Trophoblast cell (in vitro differentiated cells and primary cell): ENCODE measurements around the gene PEF1.

Experiments used
- DNase-seq, 2 donors: peaks; one replicate each; pipeline ENCODE4 v3.0.0-alpha.2; 2016
- H2AFZ ChIP-seq: 2 replicates; pipeline ENCODE4 v1.6.1; 2013; ENCODE audit warnings: low read length, moderate library complexity, mild to moderate bottlenecking; ENCODE audit not compliant: insufficient read depth, poor library complexity
- H2AK5ac ChIP-seq: 2 replicates; pipeline ENCODE4 v1.6.1; 2013; ENCODE audit warnings: mild to moderate bottlenecking, low read length
- H2BK120ac ChIP-seq: 2 replicates; pipeline ENCODE4 v1.6.1; 2013; ENCODE audit warnings: low read length, mild to moderate bottlenecking, moderate library complexity; ENCODE audit not compliant: insufficient read depth, poor library complexity
- H2BK12ac ChIP-seq: 2 replicates; pipeline ENCODE4 v1.6.1; 2013; ENCODE audit warnings: mild to moderate bottlenecking, low read length, moderate library complexity
- H2BK5ac ChIP-seq: 2 replicates; pipeline ENCODE4 v1.6.1; 2013; ENCODE audit warnings: low read length, low read depth, moderate library complexity, mild to moderate bottlenecking; ENCODE audit not compliant: poor library complexity
- H3K14ac ChIP-seq: 2 replicates; pipeline ENCODE4 v1.6.1; 2013; ENCODE audit warnings: mild to moderate bottlenecking, low read length
- H3K18ac ChIP-seq: 2 replicates; pipeline ENCODE4 v1.6.1; 2013; ENCODE audit warnings: mild to moderate bottlenecking, low read length
- H3K23ac ChIP-seq: 2 replicates; pipeline ENCODE4 v1.6.1; 2013; ENCODE audit warnings: low read length
- H3K27ac ChIP-seq: 2 replicates; pipeline ENCODE4 v1.5.1; 2013; ENCODE audit warnings: low read depth, mild to moderate bottlenecking, inconsistent platforms, low read length, moderate library complexity
- H3K27me3 ChIP-seq: 2 replicates; pipeline ENCODE4 v1.6.1; 2013; ENCODE audit warnings: inconsistent platforms, mild to moderate bottlenecking, low read length, moderate library complexity; ENCODE audit not compliant: insufficient read depth
- H3K36me3 ChIP-seq, 2 experiments: 1 replicate in 1 of 2; 2 replicates in 1 of 2; pipeline ENCODE4 v1.6.1; 2013; ENCODE audit warnings: low read length in 2 of 2, mild to moderate bottlenecking in 2 of 2, moderate library complexity in 1 of 2; ENCODE audit not compliant: insufficient read depth in 2 of 2, control insufficient read depth in 1 of 2
- H3K4ac ChIP-seq: 2 replicates; pipeline ENCODE4 v1.6.1; 2013; ENCODE audit warnings: low read depth, mild to moderate bottlenecking, low read length, moderate library complexity
- H3K4me1 ChIP-seq, 2 experiments: 1 replicate in 1 of 2; 2 replicates in 1 of 2; pipeline ENCODE4 v1.6.1; 2013; ENCODE audit warnings: low read length in 2 of 2, mild to moderate bottlenecking in 2 of 2, moderate library complexity in 1 of 2; ENCODE audit not compliant: insufficient read depth in 2 of 2, control insufficient read depth in 1 of 2
- H3K4me2 ChIP-seq: 2 replicates; pipeline ENCODE4 v1.6.1; 2013; ENCODE audit warnings: inconsistent platforms, mild to moderate bottlenecking, low read length, moderate library complexity
- H3K4me3 ChIP-seq: 2 replicates; pipeline ENCODE4 v1.5.1; 2013; ENCODE audit warnings: mild to moderate bottlenecking, low read depth, low read length, inconsistent platforms
- H3K79me1 ChIP-seq: one replicate; pipeline ENCODE4 v1.6.1; 2013; ENCODE audit warnings: low read length
- H3K79me2 ChIP-seq: 2 replicates; pipeline ENCODE4 v1.6.1; 2013; ENCODE audit warnings: low read length, mild to moderate bottlenecking; ENCODE audit not compliant: control insufficient read depth, insufficient read depth, poor library complexity
- H3K9ac ChIP-seq: 2 replicates; pipeline ENCODE4 v1.6.1; 2013; ENCODE audit warnings: mild to moderate bottlenecking, low read length
- H3K9me3 ChIP-seq: 2 replicates; pipeline ENCODE4 v1.6.1; 2013; ENCODE audit warnings: low read depth, mild to moderate bottlenecking, control low read depth, inconsistent platforms, low read length; ENCODE audit not compliant: insufficient read depth
- H4K12ac ChIP-seq: 2 replicates; pipeline ENCODE4 v1.6.1; 2013; ENCODE audit warnings: low read depth, mild to moderate bottlenecking, low read length, moderate library complexity
- H4K8ac ChIP-seq: 2 replicates; pipeline ENCODE4 v1.6.1; 2013; ENCODE audit warnings: low read depth, mild to moderate bottlenecking, low read length, moderate library complexity
- H4K91ac ChIP-seq: one replicate; pipeline ENCODE4 v1.6.1; 2013; ENCODE audit warnings: low read depth, mild to moderate bottlenecking, low read length, moderate library complexity
- WGBS: extraction: QIAGEN DNeasy Blood & Tissue Kit; methylation state at CpG from one replicate; pipeline ENCODE4 v1.1.7; 2013; ENCODE audit warnings: missing lambda C conversion rate; ENCODE audit not compliant: insufficient read length, insufficient coverage; ENCODE audit errors: extremely low coverage; 5-methylcytosine and 5-hydroxymethylcytosine counted together

PEF1 gene

GRCh38 chr1:31687601-31688000 is 42.9 kb upstream of the PEF1 start:
- Histone ChIP-seq H2BK12ac (peak overlapping the region; percentile 29), H2BK120ac (no peak overlapping the region), H2BK5ac (no peak overlapping the region), H3K79me1 (peaks cover 52% of the 10 kb centered on the region), H3K4ac (peak overlapping the region; percentile 3), H3K9ac (no peak overlapping the region), H3K79me2 (peaks cover 8% of the 10 kb centered on the region), H3K14ac (no peak overlapping the region), H4K12ac (no peak overlapping the region), H3K4me1 (peaks cover 50 to 52% of the 10 kb centered on the region in 2 experiments), H3K27me3 (no peaks in the 10 kb centered on the region), H3K36me3 (peaks cover 44% of the 10 kb centered on the region in 2 experiments), H4K91ac (peak overlapping the region; percentile 10), H2AK5ac (peak overlapping the region; percentile 1), H4K8ac (no peak overlapping the region), H2AFZ (no peak overlapping the region), H3K4me3 (no peak overlapping the region), H3K23ac (no peak overlapping the region), H3K4me2 (no peak overlapping the region), H3K9me3 (no peaks in the 10 kb centered on the region), H3K27ac (no peak overlapping the region), H3K18ac (no peak overlapping the region)
- no CpG with 5 or more reads among the region's 8 CpGs for WGBS
- DNase-seq, result no peak

- Histone ChIP-seq H2BK5ac (peak overlapping the region; percentile 39), H4K12ac (no peak overlapping the region), H3K79me2 (peaks cover 5% of the 10 kb centered on the region), H3K23ac (no peak overlapping the region), H4K8ac (peak overlapping the region; percentile 23), H3K4me2 (no peak overlapping the region), H3K36me3 (peaks cover 50 to 59% of the 10 kb centered on the region in 2 experiments), H3K9ac (no peak overlapping the region), H4K91ac (peak overlapping the region; percentile 75), H3K14ac (peak overlapping the region; percentile 5), H3K4me1 (peaks cover 35 to 38% of the 10 kb centered on the region in 2 experiments), H3K27me3 (no peaks in the 10 kb centered on the region), H3K4me3 (no peak overlapping the region), H2AK5ac (peak overlapping the region; percentile 12), H3K9me3 (no peaks in the 10 kb centered on the region), H3K79me1 (peaks cover 40% of the 10 kb centered on the region), H2BK12ac (peak overlapping the region; percentile 78), H3K4ac (peak overlapping the region; percentile 5), H3K27ac (peak overlapping the region; percentile 58), H2BK120ac (peak overlapping the region; percentile 50), H2AFZ (no peak overlapping the region), H3K18ac (peak overlapping the region; percentile 17)
- WGBS, result no CpG with 5 or more reads among the region's 8 CpGs
- no peak for DNase-seq
These were observed 41.1 kb upstream of the PEF1 start for GRCh38 chr1:31685795-31686194.

- Histone ChIP-seq H2BK120ac (no peak overlapping the region), H3K4me3 (no peak overlapping the region), H4K8ac (no peak overlapping the region), H3K9me3 (no peaks in the 10 kb centered on the region), H4K12ac (no peak overlapping the region), H3K4ac (no peak overlapping the region), H3K9ac (no peak overlapping the region), H3K4me1 (peaks cover 19 to 21% of the 10 kb centered on the region in 2 experiments), H3K36me3 (peaks cover 58 to 71% of the 10 kb centered on the region in 2 experiments), H2BK5ac (no peak overlapping the region), H3K27ac (no peak overlapping the region), H3K23ac (no peak overlapping the region), H2BK12ac (peak overlapping the region; percentile 16), H3K4me2 (no peak overlapping the region), H3K14ac (peak overlapping the region; percentile 28), H3K79me1 (peaks cover 23% of the 10 kb centered on the region), H2AFZ (no peak overlapping the region), H3K18ac (peak overlapping the region; percentile 1), H3K79me2 (no peaks in the 10 kb centered on the region), H3K27me3 (no peaks in the 10 kb centered on the region), H4K91ac (peak overlapping the region; percentile 9), H2AK5ac (peak overlapping the region; percentile 6)
- peak in 1 of 2 donors; percentile 42 for DNase-seq
- WGBS, result no CpG with 5 or more reads among the region's 11 CpGs
These were observed 39.3 kb upstream of the PEF1 start for GRCh38 chr1:31683997-31684396.

GRCh38 chr1:31681415-31681814 is 36.7 kb upstream of the PEF1 start:
- Histone ChIP-seq H4K12ac (no peak overlapping the region), H3K9me3 (no peaks in the 10 kb centered on the region), H3K18ac (no peak overlapping the region), H3K23ac (no peak overlapping the region), H2BK120ac (no peak overlapping the region), H2BK12ac (no peak overlapping the region), H2BK5ac (no peak overlapping the region), H3K79me2 (no peaks in the 10 kb centered on the region), H3K4ac (no peak overlapping the region), H3K9ac (no peak overlapping the region), H3K79me1 (peaks cover 20% of the 10 kb centered on the region), H3K4me3 (no peak overlapping the region), H2AFZ (no peak overlapping the region), H4K8ac (no peak overlapping the region), H4K91ac (no peak overlapping the region), H2AK5ac (no peak overlapping the region), H3K4me2 (no peak overlapping the region), H3K27ac (no peak overlapping the region), H3K4me1 (peaks cover 17 to 19% of the 10 kb centered on the region in 2 experiments), H3K36me3 (peaks cover 58 to 67% of the 10 kb centered on the region in 2 experiments), H3K27me3 (no peaks in the 10 kb centered on the region), H3K14ac (no peak overlapping the region)
- no CpG with 5 or more reads among the region's 9 CpGs for WGBS
- peak; percentile 54 to 85 for DNase-seq
